ENCODE data around the gene COL28A1. TPM values are rescaled to one million over a fixed set of nuclear protein-coding genes. Genes with fewer than 3 reads are reported as not detected.

Gene COL28A1
- total and polyA plus RNA-seq, 8 donors = 0.73 to 2.8 (median 2.1) TPM

GRCh38 chr7:7522421-7522820, 13.3 kb downstream of the COL28A1 start:
- intact Hi-C loops (cut with DNase I) = no loop called here
- Histone ChIP-seq H3K36me3 (no peaks in the 10 kb centered on the region), H3K9me3 (no peaks in the 10 kb centered on the region), H3K4me1 (no peaks in the 10 kb centered on the region), H3K27me3 (no peaks in the 10 kb centered on the region), H3K4me3 (no peak overlapping the region), H3K27ac (no peak overlapping the region)
- ATAC-seq (no peak), DNase-seq (no peak)
- no peak for TF ChIP-seq CTCF (IDR thresholded peaks at IDR 0.05)

GRCh38 chr7:7521259-7521658, 14.4 kb downstream of the COL28A1 start:
- Histone ChIP-seq H3K36me3 (no peaks in the 10 kb centered on the region), H3K27me3 (no peaks in the 10 kb centered on the region), H3K4me1 (no peaks in the 10 kb centered on the region), H3K9me3 (no peaks in the 10 kb centered on the region), H3K27ac (no peak overlapping the region), H3K4me3 (no peak overlapping the region)
- intact Hi-C loops (cut with DNase I) = no loop called here
- ATAC-seq = no peak
- DNase-seq = no peak
- no peak for TF ChIP-seq CTCF (IDR thresholded peaks at IDR 0.05)

GRCh38 chr7:7519528-7519927, 16.1 kb downstream of the COL28A1 start:
- no peaks in the 10 kb centered on the region for H3K9me3 ChIP-seq
- H3K36me3 ChIP-seq = no peaks in the 10 kb centered on the region
- no peak overlapping the region for H3K4me3 ChIP-seq
- TF ChIP-seq CTCF (IDR thresholded peaks at IDR 0.05) = no peak
- ATAC-seq = no peak
- H3K27ac ChIP-seq = no peak overlapping the region
- no peak for DNase-seq
- no peaks in the 10 kb centered on the region for H3K27me3 ChIP-seq
- H3K4me1 ChIP-seq = no peaks in the 10 kb centered on the region
- intact Hi-C loops (cut with DNase I) = no loop called here

- no peak for ATAC-seq
- no peaks in the 10 kb centered on the region for H3K9me3 ChIP-seq
- H3K4me3 ChIP-seq = no peak overlapping the region
- H3K4me1 ChIP-seq = no peaks in the 10 kb centered on the region
- H3K27me3 ChIP-seq = no peaks in the 10 kb centered on the region
- no peak overlapping the region for H3K27ac ChIP-seq
- DNase-seq = no peak
- no peak for TF ChIP-seq CTCF (IDR thresholded peaks at IDR 0.05)
- intact Hi-C loops (cut with DNase I) = no loop called here
- no peaks in the 10 kb centered on the region for H3K36me3 ChIP-seq
Observed at GRCh38 chr7:7519056-7519455, 16.6 kb downstream of the COL28A1 start.

DNA sequence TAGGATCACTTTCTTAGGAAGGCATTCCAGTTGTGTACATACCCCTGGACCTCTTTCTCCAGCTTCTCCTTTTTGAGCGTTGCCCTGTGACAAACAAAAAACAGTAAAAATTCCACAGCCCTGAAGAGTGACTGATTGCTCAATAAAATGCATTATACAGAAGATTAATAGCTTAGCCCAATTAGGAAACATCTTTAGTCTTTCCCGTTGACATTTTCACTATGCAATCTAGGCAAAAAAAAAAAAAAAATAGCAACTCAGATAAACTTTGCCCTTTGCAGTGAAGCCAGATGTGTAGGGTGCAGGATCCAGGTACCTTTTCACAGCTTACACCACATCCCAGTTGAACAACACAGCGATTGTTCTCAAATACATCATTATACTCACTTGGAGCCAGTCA, 17.9 kb downstream of the COL28A1 start:
- no peak for ATAC-seq
- intact Hi-C loops (cut with DNase I) = no loop called here

More for the DNA sequence above, 17.9 kb downstream of the COL28A1 start:
- Histone ChIP-seq H3K27me3 (no peaks in the 10 kb centered on the region), H3K4me1 (no peaks in the 10 kb centered on the region), H3K4me3 (no peak overlapping the region), H3K9me3 (no peaks in the 10 kb centered on the region), H3K36me3 (no peaks in the 10 kb centered on the region), H3K27ac (no peak overlapping the region)
- no peak for DNase-seq
- no peak for TF ChIP-seq CTCF (IDR thresholded peaks at IDR 0.05)
